B cell (primary cell): ENCODE data around the gene PRSS21. TPM values are rescaled to one million over a fixed set of nuclear protein-coding genes. Genes with fewer than 3 reads are reported as not detected.

Source experiments
- ATAC-seq: fragments of 200-7000 bp; cut with Tn5 transposase; one replicate; pipeline ENCODE4 v1.10.0; 2021; ENCODE audit warnings: low read depth, mild to moderate bottlenecking, moderate number of reproducible peaks, moderate library complexity
- CTCF ChIA-PET: fragments of 350-600 bp; sonication (Branson Sonifier 250); formaldehyde crosslinking; loops from one replicate; lab custom pipeline; 2021; ENCODE audit warnings: antibody characterized with exemption, inconsistent platforms; lab: Charles Lee
- POLR2A ChIA-PET: fragments of 350-600 bp; sonication (Branson Sonifier 250); formaldehyde crosslinking; loops from one replicate; lab custom pipeline; 2021; ENCODE audit warnings: antibody characterized with exemption; lab: Charles Lee
- DNase-seq: peaks from one replicate; pipeline ENCODE4 v3.0.0; 2013
- H2AFZ ChIP-seq: 2 replicates; pipeline ENCODE4 v1.6.1; 2012; ENCODE audit warnings: mild to moderate bottlenecking, low read depth, low read length; ENCODE audit not compliant: insufficient read depth, poor library complexity, severe bottlenecking
- H3K27ac ChIP-seq, 2 donors: 1 replicate in 1 of 2; 2 replicates in 1 of 2; pipeline ENCODE4 v1.5.1; 2012 to 2013; ENCODE audit warnings: low read length in 2 of 2, mild to moderate bottlenecking in 2 of 2, moderate library complexity in 1 of 2
- H3K27me3 ChIP-seq, 4 experiments: fragments of 200-600 bp in 1 of 4; sonication (generic) in 1 of 4; replicated peaks in 1 of 4; 1 replicate in 2 of 4; 2 replicates in 2 of 4; pipeline versions ENCODE4 v1.6.1 to v1.7.0; 2013 to 2016; ENCODE audit warnings: low read length in 3 of 4, mild to moderate bottlenecking in 2 of 4, mixed read lengths in 1 of 4, moderate library complexity in 1 of 4; ENCODE audit not compliant: insufficient read depth in 4 of 4, control insufficient read depth in 3 of 4; ENCODE audit errors: control extremely low read depth in 1 of 4
- H3K36me3 ChIP-seq, 2 experiments: replicated peaks in 1 of 2; 1 replicate in 1 of 2; 2 replicates in 1 of 2; pipeline versions ENCODE4 v1.6.1 to v1.7.1; 2013; ENCODE audit warnings: low read length in 1 of 2; ENCODE audit not compliant: insufficient read depth in 2 of 2, control insufficient read depth in 1 of 2; ENCODE audit errors: control extremely low read depth in 1 of 2, extremely low read depth in 1 of 2
- H3K4me1 ChIP-seq, 2 donors: fragments of 200-600 bp in 1 of 2; sonication (generic) in 1 of 2; 1 replicate in 1 of 2; 2 replicates in 1 of 2; pipeline versions ENCODE4 v1.5.1 to v1.6.1; 2013 to 2017; ENCODE audit warnings: low read length in 2 of 2; ENCODE audit not compliant: control insufficient read depth in 2 of 2, insufficient read depth in 2 of 2
- H3K4me2 ChIP-seq: replicated peaks from 2 replicates; pipeline ENCODE3; 2012; ENCODE audit warnings: mild to moderate bottlenecking, low read depth, low read length; ENCODE audit not compliant: poor library complexity, severe bottlenecking
- H3K4me3 ChIP-seq, 5 experiments: fragments of 200-600 bp in 1 of 5; sonication (generic) in 1 of 5; 1 replicate in 3 of 5; 2 replicates in 2 of 5; pipeline versions ENCODE4 v1.5.1 to v1.7.0; 2011 to 2016; ENCODE audit warnings: low read length in 4 of 5, mild to moderate bottlenecking in 4 of 5, low read depth in 2 of 5, control low read depth in 1 of 5, moderate library complexity in 1 of 5; ENCODE audit not compliant: insufficient read depth in 1 of 5; ENCODE audit errors: control extremely low read depth in 1 of 5, extremely low read depth in 1 of 5
- H3K79me2 ChIP-seq: fragments of 200-600 bp; sonication (generic); one replicate; pipeline ENCODE4 v1.6.0; 2016; ENCODE audit warnings: low read length; ENCODE audit not compliant: control insufficient read depth, insufficient read depth
- H3K9ac ChIP-seq: fragments of 200-600 bp; sonication (generic); 2 replicates; pipeline ENCODE4 v1.6.1; 2017; ENCODE audit warnings: mild to moderate bottlenecking, low read length, moderate library complexity
- H3K9me3 ChIP-seq, 3 donors: one replicate each; pipeline versions ENCODE4 v1.6.1 to v1.7.1; 2013; ENCODE audit warnings: low read length in 2 of 3; ENCODE audit not compliant: control insufficient read depth in 2 of 3, insufficient read depth in 1 of 3; ENCODE audit errors: control extremely low read depth in 1 of 3
- H4K20me1 ChIP-seq: 2 replicates; pipeline ENCODE4 v1.6.0; 2012; ENCODE audit warnings: mild to moderate bottlenecking, low read length; ENCODE audit not compliant: insufficient read depth, control insufficient read depth, poor library complexity, severe bottlenecking
- H3K27ac Mint-ChIP-seq: one replicate; pipeline ENCODE4 v1.8.0; 2021; ENCODE audit warnings: mixed read lengths
- H3K27me3 Mint-ChIP-seq: one replicate; pipeline ENCODE4 v1.8.0; 2021; ENCODE audit warnings: mixed read lengths
- H3K4me1 Mint-ChIP-seq: one replicate; pipeline ENCODE4 v1.8.0; 2021; ENCODE audit warnings: mixed read lengths
- H3K4me3 Mint-ChIP-seq: one replicate; pipeline ENCODE4 v1.8.0; 2021; ENCODE audit warnings: mixed read lengths
- H3K9me3 Mint-ChIP-seq: one replicate; pipeline ENCODE4 v1.8.0; 2022; ENCODE audit warnings: mixed read lengths; ENCODE audit not compliant: insufficient read depth
- EZH2 ChIP-seq: IDR thresholded peaks from 2 replicates; pipeline ENCODE4 v1.6.1; 2012; ENCODE audit warnings: borderline replicate concordance, low read depth, mild to moderate bottlenecking, moderate library complexity, low read length; ENCODE audit not compliant: insufficient read depth, poor library complexity, severe bottlenecking
- WGBS: methylation state at CpG from one replicate; pipeline ENCODE4 v1.1.5; 2013; ENCODE audit warnings: missing lambda C conversion rate; ENCODE audit not compliant: insufficient coverage; 5-methylcytosine and 5-hydroxymethylcytosine counted together
- intact Hi-C: fragments of 100-400 bp; cut with micrococcal nuclease; formaldehyde crosslinking; loops from one replicate; pipeline ENCODE4 v1.10.0; 2022
- polyA plus RNA-seq: library from polyadenylated mRNA; depleted of rRNA; stranded (reverse); fragments of >200 nt; gene quantifications from 2 replicates; pipeline ENCODE4 v1.2.3, GENCODE V29; 2012
- total RNA-seq, 2 donors: library from RNA; stranded (reverse); fragments of 120-200 nt in 1 of 2; gene quantifications; 1 replicate in 1 of 2; 2 replicates in 1 of 2; pipeline versions ENCODE4 v1.2.3 to v1.2.4, GENCODE V29; 2013 to 2022
- TF ChIP-seq, protein P1 (sequence below): fragments of 200-600 bp; IDR thresholded peaks from one replicate; pipeline ENCODE4 v1.8.0; 2022; ENCODE audit warnings: antibody characterized with exemption, mild to moderate bottlenecking

The PRSS21 gene
- total and polyA plus RNA-seq, 2 donors (not counting 1 experiment from before 2014, with no cell fraction given) = 2.0 to 5.8 TPM

DNA sequence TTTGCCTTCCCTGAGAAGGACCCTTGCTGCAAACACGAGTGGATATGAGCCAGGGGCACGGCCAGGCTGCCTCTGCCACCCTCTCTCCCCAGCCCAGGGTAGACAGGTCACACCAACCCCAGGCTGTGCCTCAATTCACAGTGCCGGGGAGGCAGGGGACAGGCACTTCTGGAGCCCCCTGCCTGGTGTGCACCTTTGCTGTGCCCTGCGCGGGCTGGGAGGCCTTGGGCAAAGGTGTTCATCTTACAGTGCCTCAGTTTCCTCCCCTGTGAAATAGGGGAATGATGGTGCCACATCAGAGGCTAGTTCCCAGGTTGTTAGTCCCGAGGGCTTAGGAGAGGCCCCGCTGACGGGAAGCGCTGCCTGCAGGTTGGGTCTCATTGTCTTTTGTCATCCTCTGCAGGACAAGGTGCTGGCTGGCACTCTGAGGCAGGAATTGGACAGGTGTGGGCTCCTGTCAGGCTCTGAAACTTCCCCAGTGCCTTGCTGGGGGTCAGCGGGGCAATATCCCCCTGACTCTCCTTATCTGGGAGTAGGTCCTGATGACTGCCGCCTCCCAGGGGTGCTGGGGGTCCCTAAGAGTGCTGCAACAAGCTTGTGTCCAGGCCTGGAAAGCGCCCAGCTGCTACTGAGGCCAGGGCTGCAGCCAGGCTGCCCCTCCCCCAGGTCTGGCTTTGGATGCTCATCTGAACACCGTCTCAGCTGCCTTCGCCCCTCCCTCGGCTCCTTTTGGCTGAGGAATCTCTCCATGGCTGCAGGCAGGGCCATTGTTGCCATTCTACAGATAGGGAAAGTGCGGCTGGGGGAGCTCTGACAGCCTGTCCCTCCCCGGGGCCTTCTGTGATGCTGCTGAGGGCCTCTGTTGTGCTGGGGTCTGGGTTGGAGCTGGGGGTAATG, 3.1 kb downstream of the PRSS21 start:
- 81% methylated on average over 16 of the region's 17 CpGs for WGBS
- Histone ChIP-seq H2AFZ (no peak overlapping the region), H3K4me2 (no peak overlapping the region), H3K9me3 (no peaks in the 10 kb centered on the region), H3K79me2 (no peaks in the 10 kb centered on the region), H3K4me1 (no peaks in the 10 kb centered on the region), H3K9ac (no peak overlapping the region), H3K27ac (no peak overlapping the region), H3K27me3 (peaks cover 0 to 4% (median 0%) of the 10 kb centered on the region in 4 experiments), H3K36me3 (no peaks in the 10 kb centered on the region), H4K20me1 (no peaks in the 10 kb centered on the region), H3K4me3 (no peak overlapping the region)
- H3K9me3 Mint-ChIP-seq = no peaks in the 10 kb centered on the region
- peaks cover 7% of the 10 kb centered on the region for H3K27me3 Mint-ChIP-seq
- DNase-seq (no peak), ATAC-seq (no peak)
- intact Hi-C loops = no loop called here
- TF ChIP-seq EZH2 = no peak
- TF ChIP-seq, protein P1, sequence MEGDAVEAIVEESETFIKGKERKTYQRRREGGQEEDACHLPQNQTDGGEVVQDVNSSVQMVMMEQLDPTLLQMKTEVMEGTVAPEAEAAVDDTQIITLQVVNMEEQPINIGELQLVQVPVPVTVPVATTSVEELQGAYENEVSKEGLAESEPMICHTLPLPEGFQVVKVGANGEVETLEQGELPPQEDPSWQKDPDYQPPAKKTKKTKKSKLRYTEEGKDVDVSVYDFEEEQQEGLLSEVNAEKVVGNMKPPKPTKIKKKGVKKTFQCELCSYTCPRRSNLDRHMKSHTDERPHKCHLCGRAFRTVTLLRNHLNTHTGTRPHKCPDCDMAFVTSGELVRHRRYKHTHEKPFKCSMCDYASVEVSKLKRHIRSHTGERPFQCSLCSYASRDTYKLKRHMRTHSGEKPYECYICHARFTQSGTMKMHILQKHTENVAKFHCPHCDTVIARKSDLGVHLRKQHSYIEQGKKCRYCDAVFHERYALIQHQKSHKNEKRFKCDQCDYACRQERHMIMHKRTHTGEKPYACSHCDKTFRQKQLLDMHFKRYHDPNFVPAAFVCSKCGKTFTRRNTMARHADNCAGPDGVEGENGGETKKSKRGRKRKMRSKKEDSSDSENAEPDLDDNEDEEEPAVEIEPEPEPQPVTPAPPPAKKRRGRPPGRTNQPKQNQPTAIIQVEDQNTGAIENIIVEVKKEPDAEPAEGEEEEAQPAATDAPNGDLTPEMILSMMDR = no peak
- H3K4me1 Mint-ChIP-seq = no peaks in the 10 kb centered on the region
- no peak overlapping the region for H3K27ac Mint-ChIP-seq
- POLR2A ChIA-PET = no interaction called here
- CTCF ChIA-PET = no interaction called here
- H3K4me3 Mint-ChIP-seq = no peak overlapping the region

DNA sequence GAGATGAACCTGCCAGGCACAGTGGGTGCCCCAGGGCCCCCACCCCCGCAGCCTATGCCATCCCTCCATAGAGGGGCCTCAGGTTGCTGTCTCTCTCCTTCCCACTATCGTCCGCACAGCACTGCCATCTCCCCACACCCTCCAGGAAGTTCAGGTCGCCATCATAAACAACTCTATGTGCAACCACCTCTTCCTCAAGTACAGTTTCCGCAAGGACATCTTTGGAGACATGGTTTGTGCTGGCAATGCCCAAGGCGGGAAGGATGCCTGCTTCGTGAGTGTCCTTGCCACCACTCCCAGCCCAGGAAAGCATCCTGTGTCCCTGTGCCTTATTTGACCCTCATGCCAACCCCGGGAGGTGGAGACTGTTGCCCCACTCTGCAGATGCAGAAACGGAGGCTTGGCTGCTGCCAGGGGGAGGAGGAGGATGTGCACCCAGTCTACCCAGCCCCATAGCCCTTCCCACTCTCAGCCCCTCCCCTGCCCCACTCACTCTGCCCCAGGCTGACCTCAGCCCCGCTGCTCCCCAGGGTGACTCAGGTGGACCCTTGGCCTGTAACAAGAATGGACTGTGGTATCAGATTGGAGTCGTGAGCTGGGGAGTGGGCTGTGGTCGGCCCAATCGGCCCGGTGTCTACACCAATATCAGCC, 3.9 kb downstream of the PRSS21 start:
- POLR2A ChIA-PET = no interaction called here

More for the DNA sequence above, 3.9 kb downstream of the PRSS21 start:
- Histone ChIP-seq H3K4me1 (no peaks in the 10 kb centered on the region), H2AFZ (no peak overlapping the region), H3K4me2 (no peak overlapping the region), H3K36me3 (no peaks in the 10 kb centered on the region), H3K27me3 (no peaks in the 10 kb centered on the region), H4K20me1 (no peaks in the 10 kb centered on the region), H3K9ac (no peak overlapping the region), H3K79me2 (no peaks in the 10 kb centered on the region), H3K9me3 (no peaks in the 10 kb centered on the region), H3K27ac (no peak overlapping the region), H3K4me3 (no peak overlapping the region)
- TF ChIP-seq, protein P1 = no peak
- TF ChIP-seq EZH2 = no peak
- Mint-ChIP-seq H3K27ac (no peak overlapping the region), H3K4me3 (no peak overlapping the region), H3K4me1 (no peaks in the 10 kb centered on the region), H3K27me3 (peaks cover 7% of the 10 kb centered on the region), H3K9me3 (no peaks in the 10 kb centered on the region)
- CTCF ChIA-PET = no interaction called here
- ATAC-seq = no peak
- WGBS = 89% methylated on average over 7 of the region's 14 CpGs
- intact Hi-C loops = no loop called here
- no peak for DNase-seq
